Measurements from ENCODE around the gene STKLD1.
"Not testable (repeated sequence)": the region's sequence is repeated elsewhere in the genome, so short reads cannot be mapped to it uniquely, and the experiment has no call there.

The STKLD1 gene

GRCh38 chr9:133375724-133376654 is at the start of gene STKLD1, which contains the start of gene SURF4:
TSS of gene STKLD1 (plus strand) at chr9:133376366. CDS start at chr9:133376474, 108 bp downstream.
TSS of gene SURF4 (minus strand) at chr9:133376060. CDS start at chr9:133375969, 91 bp downstream.
- DNase-seq = peak; percentile 73 to 81

DNA sequence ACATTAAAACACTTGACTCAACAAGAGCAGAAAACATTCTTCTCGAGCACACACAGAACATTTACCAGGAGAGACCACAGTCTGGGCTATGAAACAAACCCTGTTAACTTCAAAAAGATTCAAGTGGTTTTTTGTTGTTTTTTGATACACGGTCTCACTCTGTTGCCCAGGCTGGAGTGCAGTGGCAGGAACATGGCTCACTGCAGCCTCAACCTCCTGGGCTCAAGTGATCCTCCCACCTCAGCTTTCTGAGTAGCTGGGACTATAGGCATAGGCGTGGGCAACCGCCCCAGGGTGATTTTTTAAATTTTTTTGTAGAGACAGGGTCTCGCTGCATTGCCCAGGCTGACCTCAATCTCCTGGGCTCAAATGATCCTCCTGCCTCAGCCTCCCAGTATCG is 49.1 kb upstream of the STKLD1 start:
- DNase-seq = not testable (repeated sequence)

DNA sequence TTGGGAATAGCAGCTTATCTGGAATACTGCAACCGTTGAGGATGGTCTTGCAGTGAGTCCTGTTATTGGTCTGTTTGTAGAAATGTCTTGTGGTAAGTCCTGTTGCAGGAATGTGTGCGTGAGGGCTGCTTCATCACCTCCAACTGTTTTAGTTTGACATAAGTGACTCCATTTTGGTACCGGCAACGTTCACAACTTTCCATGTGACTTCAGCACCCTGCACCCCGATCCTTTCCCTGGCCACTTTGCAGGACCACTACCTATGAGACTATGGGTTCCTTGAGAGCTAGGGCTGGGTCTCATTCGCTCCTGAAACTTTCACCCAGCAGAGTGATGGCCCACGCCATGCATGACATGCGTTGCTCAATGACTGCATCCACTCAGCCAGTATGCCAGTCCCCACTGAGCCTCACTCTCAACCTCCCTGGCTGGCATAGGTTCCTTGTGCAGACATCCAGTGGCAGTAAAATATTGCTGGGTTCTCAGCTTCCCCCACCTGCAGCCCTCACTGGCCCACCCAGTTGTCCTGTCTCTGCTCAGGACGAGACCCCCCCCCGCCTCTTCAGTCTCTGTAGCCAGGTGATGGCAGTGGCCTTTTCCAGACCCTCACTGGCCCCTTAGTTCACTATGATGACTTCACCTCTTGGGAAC is 48.2 kb upstream of the STKLD1 start:
- no peak for DNase-seq

DNA sequence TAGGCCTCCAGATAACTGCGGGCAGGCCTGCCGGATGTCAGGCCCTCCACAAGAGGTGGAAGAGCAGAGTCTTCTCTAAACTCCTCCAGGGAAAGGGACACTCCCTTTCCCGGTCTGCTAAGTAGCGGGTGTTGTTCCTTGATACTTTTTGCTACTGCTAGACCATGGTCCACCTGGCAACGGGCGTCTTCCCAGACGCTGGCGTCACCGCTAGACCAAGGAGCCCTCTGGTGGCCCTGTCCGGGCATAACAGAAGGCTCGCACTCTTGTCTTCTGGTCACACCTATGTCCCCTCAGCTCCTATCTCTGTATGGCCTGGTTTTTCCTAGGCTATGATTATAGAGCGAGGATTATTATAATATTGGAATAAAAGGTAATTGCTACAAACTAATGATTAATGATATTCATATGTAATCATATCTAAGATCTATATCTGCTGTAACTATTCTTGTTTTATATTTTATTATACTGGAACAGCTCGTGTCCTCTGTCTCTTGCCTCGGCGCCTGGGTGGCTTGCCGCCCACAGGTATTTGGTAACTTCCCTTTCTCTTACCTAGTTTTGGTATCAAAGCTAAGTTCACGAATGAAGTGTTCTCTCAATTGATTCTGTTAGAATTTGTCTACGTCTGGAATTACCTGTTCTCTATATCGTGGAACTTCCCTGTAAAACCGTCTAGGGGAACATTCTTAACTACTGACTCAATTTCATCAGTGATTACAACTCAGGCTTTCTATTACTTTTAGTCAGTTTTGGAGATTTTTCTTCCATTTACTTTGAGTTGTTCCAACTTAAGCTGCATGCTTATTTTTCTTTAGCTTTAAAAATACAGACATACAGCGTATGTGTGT is 46.6 kb upstream of the STKLD1 start:
- DNase-seq = not testable (repeated sequence)

- no peak for DNase-seq
Measured at GRCh38 chr9:133331221-133331620, 44.9 kb upstream of the STKLD1 start.

GRCh38 chr9:133331641-133332380 is 44.4 kb upstream of the STKLD1 start:
- no peak for DNase-seq

DNA sequence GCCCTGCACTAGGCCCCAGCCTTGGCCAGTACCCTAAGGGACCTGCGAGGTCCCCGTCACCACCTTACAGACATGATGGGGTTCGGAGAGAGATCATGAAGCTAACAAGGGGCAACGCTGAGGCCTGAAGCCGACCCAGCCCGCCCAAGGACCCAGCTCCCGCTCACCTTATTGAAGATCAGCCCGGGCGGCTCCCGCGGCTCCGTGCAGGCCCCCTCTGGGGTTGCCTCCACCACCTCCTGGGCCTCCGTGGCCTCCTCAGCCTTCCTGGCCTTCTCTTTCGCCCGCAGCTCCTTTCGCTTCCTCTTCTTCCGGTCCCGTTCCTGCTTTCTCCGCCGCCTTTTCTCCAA is 43.8 kb upstream of the STKLD1 start:
- no peak for DNase-seq

- no peak for DNase-seq
Measured at GRCh38 chr9:133333011-133333410, 43.2 kb upstream of the STKLD1 start.

DNA sequence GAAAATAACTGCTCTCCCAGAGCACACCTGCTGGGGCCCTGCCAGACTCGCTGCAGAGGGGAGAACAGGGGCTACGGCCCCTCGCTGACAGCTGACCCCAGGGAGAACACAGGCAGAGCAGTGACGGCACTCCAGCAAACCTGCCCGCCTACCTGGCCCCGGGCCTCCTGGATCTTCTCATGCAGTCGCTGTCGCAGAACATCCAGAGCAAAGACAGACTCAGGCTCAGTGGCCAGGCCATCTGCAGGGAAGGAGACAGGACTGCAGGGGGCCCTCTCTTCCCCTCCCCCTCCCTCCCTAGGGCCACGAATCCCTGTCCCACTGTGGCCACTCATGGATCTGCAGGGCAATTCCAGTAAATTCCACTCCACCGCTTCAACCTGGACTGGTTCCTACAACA is 42.6 kb upstream of the STKLD1 start:
- DNase-seq = no peak

GRCh38 chr9:133334161-133334560 is 42.0 kb upstream of the STKLD1 start:
- DNase-seq = no peak

- DNase-seq = not testable (repeated sequence)
Measured at GRCh38 chr9:133334888-133335287, 41.3 kb upstream of the STKLD1 start.

DNA sequence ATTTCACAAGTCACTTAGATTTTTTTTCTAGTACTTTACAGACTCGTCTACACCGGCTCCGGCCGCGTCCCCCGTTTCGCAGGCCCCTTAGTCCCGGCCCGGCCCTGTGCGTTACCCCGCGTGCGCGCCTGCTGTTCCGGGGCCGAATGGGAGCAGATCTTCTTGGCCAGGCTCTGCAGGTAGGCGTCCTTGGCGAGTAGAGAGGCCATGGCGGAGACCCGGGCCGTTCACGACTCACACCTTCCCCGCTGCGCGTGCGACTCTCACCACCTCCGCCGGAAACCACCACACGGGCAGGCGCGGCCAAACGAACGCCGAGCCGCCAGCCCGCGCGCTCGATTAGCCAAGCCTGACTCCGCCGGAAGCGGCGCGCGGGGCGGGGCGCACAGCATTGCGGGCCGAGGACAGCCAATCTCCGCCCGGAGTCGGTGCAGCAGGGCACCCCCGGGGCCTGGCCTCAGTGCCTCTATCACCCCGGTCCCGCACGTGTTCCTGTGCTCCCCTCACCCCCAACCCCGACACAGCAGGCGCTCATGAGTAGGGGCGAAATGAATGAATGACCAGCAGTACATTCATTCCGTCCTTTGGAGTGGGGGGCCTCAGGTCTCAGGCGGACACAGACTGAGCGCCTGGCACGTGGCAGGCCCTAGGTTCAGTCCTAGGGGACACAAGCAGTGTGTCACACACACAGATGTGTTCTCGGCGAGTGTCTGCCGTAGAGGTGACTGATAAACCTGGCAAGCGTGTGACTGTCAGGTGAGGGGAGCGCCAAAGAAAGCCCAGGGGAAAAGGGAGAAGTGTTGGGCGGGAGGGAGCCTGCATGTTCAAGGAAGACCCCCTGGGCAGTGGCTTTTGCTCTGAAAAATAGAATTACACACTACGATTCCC is 40.0 kb upstream of the STKLD1 start, which contains the start of gene SURF6:
TSS of gene SURF6 (minus strand) at position 265 of the 888 bp plus-strand sequence. CDS start at position 209, 56 bp downstream.
- peak; percentile 61 to 85 for DNase-seq

DNA sequence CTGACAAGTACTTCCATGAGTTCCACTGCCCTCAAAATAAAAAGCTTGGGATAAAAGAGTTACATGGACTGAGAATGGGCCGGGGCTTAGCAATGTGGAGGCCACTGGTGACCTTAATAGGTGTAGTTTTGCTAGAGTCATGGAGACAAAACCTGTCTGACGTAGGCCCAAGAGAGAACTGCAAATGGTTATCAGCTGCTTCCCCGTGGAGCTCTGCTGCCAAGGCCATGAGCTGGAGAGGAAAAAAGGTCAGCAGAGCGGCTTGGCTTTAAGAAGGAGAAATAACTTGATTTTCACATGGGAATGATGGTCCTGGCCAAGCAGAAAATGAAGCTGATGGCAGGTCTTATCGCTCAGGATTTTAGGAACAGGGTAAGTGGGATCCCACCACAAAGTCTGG is 36.5 kb upstream of the STKLD1 start:
- DNase-seq = no peak

GRCh38 chr9:133340256-133340655 is 35.9 kb upstream of the STKLD1 start:
- peak in 1 of 2 donors; percentile 14 for DNase-seq

- no peak for DNase-seq
Measured at GRCh38 chr9:133340916-133341315, 35.2 kb upstream of the STKLD1 start.

GRCh38 chr9:133341369-133342068 is 34.6 kb upstream of the STKLD1 start:
- peak in 1 of 2 donors; percentile 13 for DNase-seq

GRCh38 chr9:133342069-133342406 is 34.1 kb upstream of the STKLD1 start:
- no peak for DNase-seq

- DNase-seq = no peak
Measured at GRCh38 chr9:133342570-133342969, 33.6 kb upstream of the STKLD1 start.

DNA sequence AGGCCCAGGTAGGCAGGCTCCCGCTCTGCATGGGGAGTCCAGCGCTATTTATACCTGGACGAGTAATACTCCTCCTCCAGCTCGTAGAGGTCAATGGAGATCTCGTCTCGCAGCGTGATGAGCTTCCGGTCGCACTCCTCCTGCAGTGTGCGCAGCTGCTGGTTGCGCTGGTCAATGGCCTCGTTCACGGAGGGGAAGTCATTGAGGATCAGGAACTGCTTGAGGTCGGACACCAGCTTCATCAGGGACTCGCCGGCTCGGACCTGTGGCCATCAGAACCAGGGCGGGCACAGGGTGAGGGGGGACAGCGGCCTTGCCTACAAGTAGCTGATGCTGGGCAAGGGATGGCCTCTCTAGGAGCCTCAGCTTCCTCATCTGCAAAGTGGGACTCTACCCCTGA is 32.1 kb upstream of the STKLD1 start:
- DNase-seq = no peak

DNA sequence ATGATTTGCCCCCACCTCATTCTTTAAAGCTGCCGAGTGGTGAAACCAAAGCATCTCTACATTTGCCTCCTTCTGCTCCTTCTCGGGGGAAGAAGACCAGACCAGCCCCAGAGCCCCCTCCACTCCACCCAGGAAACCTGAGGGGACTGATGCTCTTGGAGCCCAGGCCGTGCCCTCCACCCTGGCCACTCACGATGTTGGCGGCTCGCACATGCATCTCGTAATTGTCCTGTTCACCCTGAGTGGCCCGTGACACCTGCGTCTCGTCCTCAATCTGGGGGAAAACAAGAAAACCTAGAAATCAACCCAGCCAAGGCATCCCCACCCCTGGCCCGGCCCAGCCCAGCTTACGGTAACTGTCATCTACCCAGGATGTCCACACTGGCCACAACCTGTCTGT is 31.2 kb upstream of the STKLD1 start:
- no peak for DNase-seq

GRCh38 chr9:133345596-133345995 is 30.6 kb upstream of the STKLD1 start:
- DNase-seq = no peak

Data from bone marrow (tissue), 2 donors.